Fibroblast of skin of abdomen (primary cell): ENCODE measurements around the gene DENND4B. TPM values are rescaled to one million over a fixed set of nuclear protein-coding genes. Genes with fewer than 3 reads are reported as not detected.
"Not testable (repeated sequence)": the region's sequence is repeated elsewhere in the genome, so short reads cannot be mapped to it uniquely, and the experiment has no call there.

Source experiments
- DNase-seq: peaks from one replicate; pipeline ENCODE4 v3.0.0-alpha.2; 2013
- polyA plus RNA-seq, 2 experiments: library from polyadenylated mRNA; unstranded; fragments of 120-200 nt; gene quantifications; one replicate each; pipeline ENCODE4 v1.2.1, GENCODE V29; 2013; ENCODE audit not compliant: insufficient read length in 2 of 2

DENND4B gene, protein sequence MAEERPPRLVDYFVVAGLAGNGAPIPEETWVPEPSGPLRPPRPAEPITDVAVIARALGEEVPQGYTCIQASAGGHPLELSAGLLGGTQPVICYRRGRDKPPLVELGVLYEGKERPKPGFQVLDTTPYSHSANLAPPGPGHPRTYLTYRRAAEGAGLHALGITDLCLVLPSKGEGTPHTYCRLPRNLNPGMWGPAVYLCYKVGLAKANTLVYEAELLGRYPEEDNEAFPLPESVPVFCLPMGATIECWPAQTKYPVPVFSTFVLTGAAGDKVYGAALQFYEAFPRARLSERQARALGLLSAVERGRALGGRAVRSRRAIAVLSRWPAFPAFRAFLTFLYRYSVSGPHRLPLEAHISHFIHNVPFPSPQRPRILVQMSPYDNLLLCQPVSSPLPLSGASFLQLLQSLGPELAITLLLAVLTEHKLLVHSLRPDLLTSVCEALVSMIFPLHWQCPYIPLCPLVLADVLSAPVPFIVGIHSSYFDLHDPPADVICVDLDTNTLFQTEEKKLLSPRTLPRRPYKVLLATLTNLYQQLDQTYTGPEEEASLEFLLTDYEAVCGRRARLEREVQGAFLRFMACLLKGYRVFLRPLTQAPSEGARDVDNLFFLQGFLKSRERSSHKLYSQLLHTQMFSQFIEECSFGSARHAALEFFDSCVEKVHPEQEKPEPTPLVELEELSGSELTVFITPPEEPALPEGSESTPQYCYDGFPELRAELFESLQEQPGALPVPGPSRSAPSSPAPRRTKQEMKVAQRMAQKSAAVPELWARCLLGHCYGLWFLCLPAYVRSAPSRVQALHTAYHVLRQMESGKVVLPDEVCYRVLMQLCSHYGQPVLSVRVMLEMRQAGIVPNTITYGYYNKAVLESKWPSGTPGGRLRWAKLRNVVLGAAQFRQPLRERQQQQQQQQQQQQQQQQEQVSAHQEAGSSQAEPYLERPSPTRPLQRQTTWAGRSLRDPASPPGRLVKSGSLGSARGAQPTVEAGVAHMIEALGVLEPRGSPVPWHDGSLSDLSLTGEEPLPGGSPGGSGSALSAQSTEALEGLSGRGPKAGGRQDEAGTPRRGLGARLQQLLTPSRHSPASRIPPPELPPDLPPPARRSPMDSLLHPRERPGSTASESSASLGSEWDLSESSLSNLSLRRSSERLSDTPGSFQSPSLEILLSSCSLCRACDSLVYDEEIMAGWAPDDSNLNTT (N-terminal part only)
- polyA plus RNA-seq (2013, experiment 1 of 2; ENCODE audit: insufficient read length) = 26.6 TPM
- 26.4 TPM for polyA plus RNA-seq (2013, experiment 2 of 2; ENCODE audit: insufficient read length)

DNA sequence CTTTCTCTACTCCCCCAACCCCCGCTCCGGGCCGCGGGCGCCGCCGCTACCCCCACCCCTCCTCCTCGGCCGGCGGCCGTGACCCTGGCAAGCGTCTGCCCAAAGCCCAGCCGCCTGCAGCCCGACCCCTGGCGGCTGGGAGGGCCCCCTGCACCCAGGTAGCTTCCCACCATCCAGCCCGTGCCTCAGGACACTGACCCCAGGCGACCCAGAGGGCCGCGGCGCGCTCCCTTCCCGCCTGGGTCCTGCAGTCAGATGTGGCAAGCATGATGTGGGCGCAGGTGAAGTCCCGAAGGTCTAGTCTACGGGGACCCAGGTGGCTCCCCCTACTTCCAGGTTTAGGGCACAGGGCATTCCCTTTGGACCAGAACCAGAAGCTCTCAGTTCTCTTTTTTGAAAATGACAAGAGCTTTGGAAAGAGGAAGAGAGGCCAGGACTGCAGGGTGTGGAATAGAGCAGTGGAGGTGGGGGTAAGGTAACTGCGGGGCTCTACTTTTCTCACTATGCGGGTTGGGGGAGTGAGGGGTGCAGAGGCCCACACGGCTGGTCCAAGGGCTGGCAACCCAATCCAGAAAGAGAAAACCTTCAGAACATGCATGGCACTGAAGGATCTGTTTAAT, at the start of gene DENND4B:
Gene DENND4B, minus strand, starts transcription at position 97 of the 620 bp plus-strand sequence. CDS start 2,344 bp downstream, outside the sequence.
- DNase-seq = peak; percentile 73

DNA sequence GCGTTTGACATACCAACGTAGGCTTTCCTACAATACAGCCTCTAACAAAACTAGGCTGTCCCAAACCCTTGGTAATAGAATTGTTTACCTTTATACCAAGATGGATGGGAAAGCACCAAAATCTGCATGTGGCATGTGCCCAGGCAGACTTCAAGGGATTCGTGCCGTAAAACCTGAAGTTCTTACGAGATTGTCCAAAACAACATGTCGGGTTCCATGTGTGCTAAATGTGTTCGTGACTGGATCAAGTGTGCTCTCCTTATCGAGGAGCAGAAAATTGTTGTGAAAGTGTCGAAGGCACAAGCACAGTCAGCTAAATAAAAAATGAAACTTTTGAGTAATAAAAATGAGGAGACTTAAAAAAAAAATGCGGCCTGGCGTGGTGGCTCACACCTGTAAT, 49.1 kb upstream of the DENND4B start:
- DNase-seq = no peak

DNA sequence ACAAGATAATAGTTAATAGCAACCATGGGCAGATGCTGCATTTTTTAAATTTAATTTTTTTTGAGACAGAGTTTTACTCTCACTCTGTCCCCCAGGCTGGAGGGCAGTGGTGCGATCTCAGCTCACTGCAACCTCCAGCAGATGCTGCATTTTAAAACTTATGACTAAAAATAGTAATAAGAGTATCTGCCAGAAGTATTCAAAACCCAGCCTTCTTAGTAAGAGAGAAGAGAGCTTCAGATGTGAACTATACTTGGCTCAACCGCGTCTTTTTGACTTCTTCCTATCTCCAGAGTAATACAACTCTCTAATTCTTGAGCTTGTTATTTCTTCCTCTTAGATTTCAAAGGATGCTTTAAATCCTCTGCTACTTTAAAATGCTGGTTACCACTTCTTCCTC, 48.7 kb upstream of the DENND4B start:
- no peak for DNase-seq

DNA sequence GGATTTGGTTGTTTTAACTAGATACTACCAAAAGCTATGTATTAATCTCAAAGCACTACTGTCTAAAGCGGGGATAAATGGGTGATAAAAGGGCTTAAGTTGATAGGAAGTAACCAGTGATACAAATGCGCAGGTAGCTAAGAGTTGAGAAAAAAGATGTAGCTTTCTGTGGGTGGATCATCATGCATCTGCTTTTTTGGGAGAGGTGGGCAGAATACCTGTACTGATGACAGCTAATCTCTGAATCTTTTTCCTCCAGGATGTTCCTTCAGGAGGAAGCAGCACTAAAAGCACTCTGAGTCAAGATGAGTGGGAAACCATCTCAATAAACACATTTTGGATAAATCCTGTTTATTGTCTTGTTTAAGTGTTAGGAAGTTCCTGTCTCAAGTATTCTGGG, 45.3 kb upstream of the DENND4B start:
- no peak for DNase-seq

DNA sequence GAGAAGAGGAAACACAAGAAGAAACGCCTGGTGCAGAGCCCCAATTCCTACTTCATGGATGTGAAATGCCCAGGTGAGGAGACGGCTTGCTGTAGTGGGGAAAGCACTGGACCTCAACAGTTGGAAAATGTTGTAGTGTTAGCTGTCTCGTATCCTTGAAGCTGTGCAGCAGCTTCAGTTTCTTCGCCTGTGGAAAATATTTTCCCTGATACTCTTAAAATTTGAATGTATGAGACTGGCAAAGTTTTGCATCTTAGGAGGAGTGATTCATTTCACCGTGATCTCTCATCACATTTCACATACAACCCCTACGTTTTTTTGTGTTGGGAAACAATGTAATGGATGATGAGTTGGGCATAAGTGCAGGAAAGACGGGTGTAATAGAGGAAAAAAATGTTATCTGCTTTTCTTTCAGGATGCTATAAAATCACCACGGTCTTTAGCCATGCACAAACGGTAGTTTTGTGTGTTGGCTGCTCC, 44.7 kb upstream of the DENND4B start:
- no peak for DNase-seq

DNA sequence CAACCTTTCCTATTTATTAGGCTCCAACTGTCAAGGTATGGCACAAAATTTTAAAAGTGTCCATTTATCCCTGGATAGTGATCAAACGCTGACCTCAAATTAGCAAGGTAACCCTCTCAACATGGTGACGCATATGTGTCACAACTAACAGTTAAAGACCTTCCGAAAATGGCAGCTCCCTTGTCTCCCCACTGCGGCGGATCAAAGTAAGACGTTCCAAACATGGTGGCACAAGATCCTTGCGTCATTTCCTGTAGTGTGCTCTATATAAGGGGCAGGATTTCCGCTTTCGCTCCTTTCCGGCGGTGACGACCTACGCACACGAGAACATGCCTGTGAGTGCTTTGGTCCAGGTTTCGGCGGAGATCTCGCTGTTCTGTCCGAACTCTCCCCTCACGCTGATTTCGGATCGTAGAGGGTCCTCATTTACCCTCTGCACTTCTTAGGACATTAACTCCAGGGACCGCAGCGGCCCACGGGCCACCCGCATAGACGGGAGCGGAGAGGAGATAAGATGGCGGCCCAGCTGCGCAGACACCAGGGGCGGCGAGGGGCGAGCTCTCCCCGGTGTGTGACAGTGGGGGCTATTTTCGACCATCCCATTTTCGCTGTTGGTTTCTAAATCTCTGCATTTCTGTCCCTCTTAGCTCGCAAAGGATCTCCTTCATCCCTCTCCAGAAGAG, 44.1 kb upstream of the DENND4B start, which contains the start of gene RPS27:
Gene RPS27, plus strand, starts transcription at position 295 of the 683 bp plus-strand sequence. Its CDS starts 35 bp downstream, at position 330.
- peak; percentile 99 for DNase-seq

DNA sequence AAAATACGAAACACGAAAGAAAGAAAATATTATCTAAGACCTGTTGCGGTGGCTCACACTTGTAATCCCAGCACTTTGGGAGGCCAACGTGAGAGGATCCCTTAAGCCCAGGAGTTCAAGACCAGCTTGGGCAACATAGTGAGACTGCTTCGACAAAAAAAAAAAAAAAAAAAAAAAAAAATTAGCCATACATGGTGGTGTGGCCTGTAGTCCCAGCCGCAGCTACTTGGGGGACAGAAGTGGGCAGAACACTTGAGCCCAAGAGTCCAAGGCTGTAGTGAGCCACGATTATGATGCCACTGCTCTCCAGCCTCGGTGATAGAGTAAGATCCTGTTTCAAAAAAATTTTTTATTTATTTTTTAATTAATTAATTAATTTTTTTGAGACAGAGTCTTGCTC, 41.1 kb upstream of the DENND4B start:
- no peak for DNase-seq

DNA sequence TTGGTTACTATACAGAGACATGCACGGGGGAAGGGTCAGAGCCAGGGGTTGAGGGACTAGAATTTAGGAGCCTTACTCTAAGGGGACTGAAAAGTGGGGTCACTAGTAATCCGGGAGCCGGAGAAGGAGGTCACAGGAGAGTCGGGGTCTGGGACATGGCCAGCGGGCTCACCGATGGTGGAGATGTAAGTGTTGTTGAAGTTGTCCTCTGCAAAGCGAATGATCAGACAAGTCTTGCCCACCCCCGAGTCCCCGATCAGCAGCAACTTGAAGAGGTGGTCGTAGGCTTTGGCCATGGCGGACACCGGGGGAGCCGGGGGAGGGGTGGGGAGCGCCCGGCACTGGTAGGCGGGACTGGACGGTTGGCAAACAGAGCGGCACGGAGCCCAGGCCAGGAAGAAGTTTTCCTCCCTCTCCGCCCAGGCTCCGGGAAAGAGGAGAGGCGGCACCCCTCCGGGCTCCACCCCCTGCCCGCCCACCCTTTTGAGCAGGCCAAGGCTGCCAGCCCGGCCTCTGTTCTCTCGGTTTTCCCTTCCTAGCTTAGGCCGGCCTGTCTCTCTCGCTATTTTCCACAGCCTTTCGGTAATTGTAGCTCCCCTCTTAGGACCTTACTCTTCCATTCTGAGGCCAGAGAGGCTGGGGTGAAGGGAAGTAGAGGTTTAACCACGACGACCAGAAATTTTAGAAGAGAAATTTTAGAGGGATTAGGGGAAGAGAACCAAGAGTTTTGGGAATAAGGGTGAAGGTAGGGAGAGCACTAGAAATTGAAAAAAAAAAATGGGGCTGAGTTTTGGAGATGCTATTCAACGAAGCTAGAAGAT, 39.6 kb upstream of the DENND4B start, which contains the start of gene RAB13:
Gene RAB13, minus strand, starts transcription at position 399 of the 821 bp plus-strand sequence. Its CDS starts 103 bp downstream, at position 296.
- DNase-seq = peak; percentile 86

DNA sequence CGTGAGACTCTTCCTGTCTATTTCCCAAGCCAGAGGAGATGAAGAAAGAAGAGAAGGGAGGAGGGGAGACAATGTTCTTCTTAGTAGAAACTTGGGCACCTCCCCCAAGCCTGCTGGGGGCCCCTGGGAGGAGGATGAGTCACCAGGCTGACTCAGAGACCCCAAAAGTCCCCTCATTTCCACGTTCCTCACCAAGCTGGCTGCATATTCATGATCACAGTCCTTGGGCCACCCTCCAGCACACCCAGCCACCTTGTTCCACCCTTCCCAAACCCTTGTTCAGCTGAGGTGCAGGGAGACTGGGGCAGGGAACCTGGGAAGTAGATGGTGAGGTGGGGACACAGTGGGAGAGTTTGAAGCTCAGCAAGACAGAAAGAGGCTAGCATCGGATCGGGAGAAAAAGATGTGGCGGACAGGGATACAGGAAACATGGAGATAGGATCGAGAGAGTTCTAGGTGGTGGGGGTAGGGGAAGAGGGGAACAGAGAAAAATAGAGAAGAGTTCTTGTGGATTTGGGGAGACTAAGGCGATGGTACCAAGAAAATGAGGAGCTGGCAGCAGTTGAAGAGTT, 38.9 kb upstream of the DENND4B start:
- peak; percentile 86 for DNase-seq

DNA sequence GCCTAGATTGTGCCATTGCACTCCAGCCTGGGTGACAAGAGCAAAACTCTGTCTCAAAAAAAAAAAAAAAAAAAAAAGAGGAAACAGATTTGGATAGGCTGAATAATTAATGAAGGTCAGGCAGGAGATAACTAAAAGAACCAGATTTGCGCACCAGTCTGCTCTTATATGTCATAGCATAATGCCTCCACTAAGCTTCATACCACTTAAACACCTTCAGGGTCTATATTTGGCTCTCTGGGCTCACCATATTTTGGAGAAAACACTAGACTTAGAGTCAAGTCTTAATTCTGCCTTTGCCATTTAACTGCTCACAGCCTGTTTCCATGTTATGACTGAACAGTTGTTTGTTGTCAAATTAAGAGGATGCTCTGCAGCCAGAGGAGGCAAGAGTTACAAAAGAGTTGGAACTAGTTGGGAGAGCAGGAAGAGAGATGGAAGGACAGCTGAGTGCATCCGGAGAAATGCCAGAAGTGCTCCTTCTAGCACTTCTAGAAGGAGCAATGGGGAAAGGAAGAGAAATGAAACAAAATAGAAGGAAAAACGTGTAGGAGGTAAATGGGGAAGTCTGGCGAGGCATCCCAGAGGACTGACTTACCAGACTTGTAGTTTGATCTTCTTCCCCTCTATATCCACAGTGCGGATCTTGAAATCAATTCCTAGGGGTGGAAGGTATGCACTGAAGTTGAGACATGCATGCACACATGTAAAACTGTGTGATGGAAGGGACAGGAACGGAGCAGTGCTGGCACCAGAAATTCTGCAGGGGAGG, 37.8 kb upstream of the DENND4B start:
- DNase-seq = no peak

DNA sequence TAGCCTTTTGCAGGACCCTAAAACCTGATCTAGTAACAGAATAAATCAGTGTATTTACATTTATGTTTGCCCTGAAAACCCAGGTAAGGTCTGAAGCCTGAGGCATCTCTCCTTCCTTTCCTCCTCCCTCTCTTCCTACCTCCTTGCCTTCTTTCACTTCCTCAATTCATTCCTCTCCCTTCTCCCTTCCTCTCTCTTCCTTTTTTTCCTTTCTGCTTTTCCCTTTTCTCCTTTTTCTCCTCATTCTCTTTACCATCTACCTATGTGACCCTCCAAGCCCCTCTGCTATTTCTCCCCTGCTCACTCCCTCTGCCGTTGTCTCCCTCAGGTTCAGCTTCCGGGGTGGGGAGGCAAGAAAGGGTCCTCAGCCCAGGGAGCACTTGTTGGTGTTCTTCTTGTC, 35.2 kb upstream of the DENND4B start:
- DNase-seq = not testable (repeated sequence)

DNA sequence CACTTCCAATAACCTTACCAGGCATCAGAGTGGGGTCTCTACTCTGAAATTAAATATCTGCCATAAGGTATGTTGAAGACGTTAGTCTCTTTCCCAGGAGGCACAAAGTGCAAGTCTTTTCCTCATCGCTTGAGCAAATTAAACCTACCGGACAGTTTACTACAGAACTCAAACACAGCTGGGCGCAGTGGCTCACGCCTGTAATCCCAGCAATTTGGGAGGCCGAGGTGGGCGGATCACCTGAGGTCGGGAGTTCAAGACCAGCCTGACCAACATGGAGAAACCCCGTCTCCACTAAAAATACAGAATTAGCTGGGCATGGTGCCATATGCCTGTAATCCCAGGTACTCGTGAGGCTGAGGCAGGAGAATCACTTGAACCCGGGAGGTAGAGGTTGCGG, 32.6 kb upstream of the DENND4B start:
- not testable (repeated sequence) for DNase-seq

DNA sequence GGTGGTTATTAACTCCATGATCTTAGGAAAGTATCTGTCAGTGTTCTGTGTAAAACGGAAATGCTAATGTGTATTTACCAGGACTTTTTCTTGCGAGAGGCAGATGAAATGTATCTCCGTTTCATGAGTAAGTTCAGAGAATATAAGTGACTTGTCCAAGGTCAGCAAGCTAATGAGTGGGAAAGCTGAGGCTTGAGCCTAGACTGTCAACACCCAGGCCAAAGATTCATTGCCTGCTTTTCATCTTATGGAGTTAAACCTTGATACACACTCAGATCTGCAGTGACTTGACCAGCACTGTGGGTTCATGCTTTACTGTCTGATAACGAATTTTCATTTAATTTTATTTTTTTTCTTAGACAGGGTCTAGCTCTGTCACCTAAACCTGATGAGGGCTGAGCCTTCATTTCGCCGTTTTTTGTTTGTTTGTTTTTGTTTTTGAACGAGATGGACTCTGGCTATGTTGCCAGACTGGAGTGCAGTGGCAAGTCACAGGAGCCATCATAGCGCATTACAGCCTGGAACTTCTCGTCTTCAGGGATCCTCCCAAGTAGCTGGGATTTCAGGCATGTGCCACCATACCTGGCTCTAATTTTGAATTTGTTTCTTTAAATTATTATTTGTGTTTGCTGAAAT, 31.9 kb upstream of the DENND4B start:
- no peak for DNase-seq

DNA sequence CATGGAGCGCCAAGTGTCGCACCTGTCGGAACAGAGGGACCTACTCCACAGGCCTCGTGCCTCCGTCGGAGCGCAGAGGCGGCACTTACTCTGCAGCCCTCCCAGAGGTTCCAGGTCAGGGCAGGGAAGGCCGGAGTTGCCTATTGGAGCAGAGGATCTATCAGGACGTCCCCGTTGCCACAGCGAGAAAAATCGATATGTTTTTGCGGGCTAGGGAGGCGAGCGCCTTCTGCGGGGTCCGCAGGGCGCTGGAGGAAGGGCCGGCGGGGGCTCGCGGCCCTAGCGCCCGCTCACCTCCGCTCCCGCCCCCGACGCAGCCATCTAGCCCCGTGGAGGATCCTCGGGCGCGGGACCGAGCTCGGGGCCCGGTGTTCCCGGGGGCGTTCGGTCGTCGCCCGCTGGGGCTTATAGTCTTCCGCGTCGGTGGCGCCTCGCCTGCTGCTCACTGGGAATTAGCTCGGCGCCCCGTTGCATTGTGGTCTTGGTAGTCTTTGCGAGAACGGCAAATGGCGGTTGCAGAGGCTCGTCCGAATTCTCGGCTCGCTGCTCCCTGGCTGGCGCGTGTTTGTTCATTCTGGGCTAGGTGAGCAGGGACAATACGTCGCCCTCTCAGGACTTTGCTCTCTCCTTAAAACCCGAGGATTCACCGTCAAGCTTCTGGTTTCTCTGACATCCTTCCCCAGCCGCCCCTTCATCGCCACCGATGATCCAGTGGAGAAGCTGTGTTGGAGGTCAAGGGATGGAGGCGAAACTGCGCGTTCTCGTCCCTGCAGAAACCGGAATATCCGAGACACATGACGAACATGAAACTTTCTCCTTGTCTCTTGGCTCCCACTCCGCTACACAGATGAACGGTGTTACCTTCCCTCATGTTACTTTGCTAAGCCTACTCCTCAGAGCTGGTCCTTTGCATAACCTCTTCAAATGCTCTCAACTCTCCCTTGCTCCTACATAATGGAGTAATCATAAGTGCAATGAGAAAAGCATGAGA, 31.0 kb upstream of the DENND4B start, which contains the start of gene JTB:
Gene JTB, minus strand, starts transcription at position 425 of the 991 bp plus-strand sequence. Its CDS starts 422 bp downstream, at position 3.
- DNase-seq = peak; percentile 78

DNA sequence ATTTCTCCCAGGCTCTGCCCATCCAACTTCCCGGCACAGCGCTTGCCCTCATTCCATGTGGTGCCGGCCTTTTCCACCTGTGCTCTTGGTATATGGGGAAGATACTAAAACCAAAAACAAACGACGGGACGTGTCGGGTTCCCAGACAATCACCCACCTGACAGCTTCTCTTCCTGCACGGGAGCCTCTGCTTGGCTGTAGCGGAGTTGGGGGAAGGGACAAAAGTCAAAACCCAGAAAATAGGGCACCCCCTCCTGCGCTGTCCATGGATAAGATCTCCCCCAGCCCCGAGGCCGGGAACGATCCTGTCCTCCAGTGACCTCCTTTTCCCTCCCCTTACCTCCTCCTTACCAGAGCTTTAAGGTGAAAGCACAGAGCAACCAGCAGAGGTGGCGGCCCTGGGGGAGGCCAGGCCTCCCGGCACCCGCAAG, 30.3 kb upstream of the DENND4B start:
- no peak for DNase-seq

DNA sequence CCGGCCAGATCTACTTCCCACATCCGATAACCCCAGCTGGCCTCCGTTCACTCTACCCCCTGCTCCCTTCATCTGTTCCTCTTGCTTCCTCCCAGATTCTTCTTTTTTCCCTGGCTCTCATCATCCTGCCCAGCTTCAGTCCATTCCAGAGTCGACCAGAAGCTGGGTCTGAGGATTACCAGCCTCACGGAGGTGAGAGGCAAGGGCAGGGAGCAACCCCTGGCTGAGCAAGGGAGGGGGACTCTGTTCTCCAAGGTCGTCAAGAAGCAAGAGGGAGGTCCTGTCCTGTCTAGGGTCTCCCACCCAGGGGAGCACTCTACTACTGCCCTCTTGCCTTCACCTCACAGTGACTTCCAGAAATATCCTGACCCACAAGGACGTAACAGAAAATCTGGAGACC, 27.0 kb upstream of the DENND4B start:
- DNase-seq = no peak

DNA sequence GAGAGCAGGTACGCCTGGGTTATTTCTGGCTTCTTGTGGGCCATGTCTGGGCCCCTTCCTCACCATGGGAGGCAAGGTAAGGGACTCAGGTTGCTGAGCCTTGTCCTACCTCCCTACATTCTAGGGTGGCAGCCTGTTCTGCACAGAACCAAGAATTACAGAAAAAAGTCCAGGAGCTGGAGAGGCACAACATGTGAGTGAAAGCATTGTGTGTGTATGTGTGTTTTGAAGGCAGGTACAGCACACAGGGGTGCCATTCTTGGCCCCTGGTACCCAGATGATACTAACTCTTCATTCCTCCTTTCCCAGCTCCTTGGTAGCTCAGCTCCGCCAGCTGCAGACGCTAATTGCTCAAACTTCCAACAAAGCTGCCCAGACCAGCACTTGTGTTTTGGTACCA, 26.6 kb upstream of the DENND4B start:
- no peak for DNase-seq
